ENCODE measurements around the gene SLC10A2.

SLC10A2 gene

GRCh38 chr13:103044056-103044455, 22.2 kb downstream of the SLC10A2 start:
- no peak for DNase-seq

- DNase-seq = no peak
Observed at GRCh38 chr13:103040006-103040405, 26.2 kb downstream of the SLC10A2 start.

- no peak for DNase-seq
Observed at GRCh38 chr13:103039183-103039582, 27.0 kb downstream of the SLC10A2 start.

GRCh38 chr13:103036268-103036667, 29.9 kb downstream of the SLC10A2 start:
- DNase-seq = no peak

- no peak for DNase-seq
Observed at GRCh38 chr13:103033999-103034398, 32.2 kb downstream of the SLC10A2 start.

- DNase-seq = no peak
Observed at GRCh38 chr13:103031332-103031873, 34.8 kb downstream of the SLC10A2 start.

GRCh38 chr13:103030776-103031175, 35.4 kb downstream of the SLC10A2 start:
- DNase-seq = no peak

GRCh38 chr13:103029798-103030197, 36.4 kb downstream of the SLC10A2 start:
- DNase-seq = no peak

GRCh38 chr13:103022336-103022735, 43.9 kb downstream of the SLC10A2 start:
- no peak for DNase-seq

GRCh38 chr13:103018556-103018955, 47.7 kb downstream of the SLC10A2 start:
- DNase-seq = no peak

GRCh38 chr13:103012646-103013045, 53.6 kb downstream of the SLC10A2 start:
- no peak for DNase-seq

- no peak for DNase-seq
Observed at GRCh38 chr13:103009051-103009840, 57.0 kb downstream of the SLC10A2 start.

GRCh38 chr13:103007427-103007762, 58.8 kb downstream of the SLC10A2 start:
- DNase-seq = no peak

GRCh38 chr13:103006641-103007426, 59.4 kb downstream of the SLC10A2 start:
- DNase-seq = no peak

- no peak for DNase-seq
Observed at GRCh38 chr13:103004661-103005345, 61.4 kb downstream of the SLC10A2 start.

GRCh38 chr13:103003631-103004030, 62.6 kb downstream of the SLC10A2 start:
- no peak for DNase-seq

GRCh38 chr13:103002279-103002678, 63.9 kb downstream of the SLC10A2 start:
- no peak for DNase-seq

GRCh38 chr13:103000157-103000556, 66.1 kb downstream of the SLC10A2 start:
- no peak for DNase-seq

GRCh38 chr13:102999499-102999898, 66.7 kb downstream of the SLC10A2 start:
- no peak for DNase-seq

Measured in NCI-H1105 treated with DMSO at 0.1 percent for 48 hours (cell line).